Fibroblast of lung (primary cell): ENCODE measurements around the gene TBC1D5.

Experiments used
- EZH2 ChIP-seq: IDR thresholded peaks from 2 replicates; pipeline ENCODE4 v1.5.1; 2012; ENCODE audit warnings: low read length, control low read depth, mild to moderate bottlenecking; ENCODE audit errors: missing control alignments
- TF ChIP-seq, protein P1 (sequence below), 2 donors: IDR thresholded peaks in 1 of 2; conservative IDR thresholded peaks in 1 of 2; 1 replicate in 1 of 2; 2 replicates in 1 of 2; pipeline ENCODE4 v1.5.1; 2011 to 2012; ENCODE audit warnings: low read length in 2 of 2, control low read depth in 1 of 2, inconsistent platforms in 1 of 2, low read depth in 1 of 2, mild to moderate bottlenecking in 1 of 2

DNA sequence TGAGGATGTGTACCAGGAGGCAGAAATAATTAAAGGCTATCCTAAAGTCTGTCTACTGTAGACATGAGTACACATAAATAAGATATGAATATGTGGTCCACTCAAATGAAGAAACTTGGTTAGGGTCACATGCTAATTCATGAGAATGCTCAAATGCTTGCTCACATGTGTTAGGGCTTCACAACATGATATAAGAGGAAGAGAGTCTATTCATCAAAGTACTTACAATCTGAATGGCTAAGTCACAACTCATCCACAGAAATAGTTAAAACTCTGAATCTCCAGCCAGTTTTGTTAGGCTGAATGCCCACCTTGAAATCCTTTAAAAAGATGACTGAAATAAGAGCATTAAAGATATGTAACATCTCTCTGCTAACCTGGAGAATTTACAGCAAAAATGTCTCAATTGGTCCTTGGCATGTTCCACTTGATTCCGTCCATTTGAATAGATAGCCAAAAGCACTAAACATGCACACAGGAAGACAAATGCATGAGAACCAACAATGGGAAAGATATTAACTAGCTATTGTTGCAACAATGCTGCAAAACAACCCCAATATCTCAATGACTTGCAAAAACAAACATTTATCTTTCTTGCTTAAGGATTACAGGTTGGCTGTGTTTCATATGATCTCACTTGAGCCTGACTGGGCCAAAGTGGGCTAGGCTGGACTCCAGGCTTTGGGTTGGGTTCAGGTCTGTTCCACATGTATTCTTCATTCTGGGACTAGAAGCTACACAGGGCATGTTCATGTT is 10.6 kb upstream of the TBC1D5 start:
- TF ChIP-seq, protein P1, sequence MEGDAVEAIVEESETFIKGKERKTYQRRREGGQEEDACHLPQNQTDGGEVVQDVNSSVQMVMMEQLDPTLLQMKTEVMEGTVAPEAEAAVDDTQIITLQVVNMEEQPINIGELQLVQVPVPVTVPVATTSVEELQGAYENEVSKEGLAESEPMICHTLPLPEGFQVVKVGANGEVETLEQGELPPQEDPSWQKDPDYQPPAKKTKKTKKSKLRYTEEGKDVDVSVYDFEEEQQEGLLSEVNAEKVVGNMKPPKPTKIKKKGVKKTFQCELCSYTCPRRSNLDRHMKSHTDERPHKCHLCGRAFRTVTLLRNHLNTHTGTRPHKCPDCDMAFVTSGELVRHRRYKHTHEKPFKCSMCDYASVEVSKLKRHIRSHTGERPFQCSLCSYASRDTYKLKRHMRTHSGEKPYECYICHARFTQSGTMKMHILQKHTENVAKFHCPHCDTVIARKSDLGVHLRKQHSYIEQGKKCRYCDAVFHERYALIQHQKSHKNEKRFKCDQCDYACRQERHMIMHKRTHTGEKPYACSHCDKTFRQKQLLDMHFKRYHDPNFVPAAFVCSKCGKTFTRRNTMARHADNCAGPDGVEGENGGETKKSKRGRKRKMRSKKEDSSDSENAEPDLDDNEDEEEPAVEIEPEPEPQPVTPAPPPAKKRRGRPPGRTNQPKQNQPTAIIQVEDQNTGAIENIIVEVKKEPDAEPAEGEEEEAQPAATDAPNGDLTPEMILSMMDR (conservative IDR thresholded peaks at IDR 0.05 in 1 of 2, IDR thresholded peaks at IDR 0.05 in 1 of 2; ENCODE audit: low read depth in 1 of 2, low read length in 2 of 2), result no peak
- no peak for TF ChIP-seq EZH2
